Mesenteric fat pad (tissue), 1 donor: ENCODE data around the gene YY1. TPM values are rescaled to one million over a fixed set of nuclear protein-coding genes. Genes with fewer than 3 reads are reported as not detected.

ENCODE experiments used
- DNase-seq: peaks from one replicate; pipeline ENCODE4 v3.0.0-alpha.2; 2020; ENCODE audit warnings: low spot score
- microRNA-seq: library from miRNA; unstranded; fragments of <30 nt; microRNA quantifications from one replicate; pipeline ENCODE4 v1.2.0, GENCODE V29; 2020; ENCODE audit warnings: borderline number of aligned reads
- total RNA-seq: library from RNA; stranded (reverse); fragmentation: NEBNext Ultra II Directional; extraction: Animal tissue kit (Norgen Biotek cat#: 25700); gene quantifications from one replicate; pipeline ENCODE4 v1.2.1, GENCODE V29; 2021
- donor health status: DM: yes; HTN: yes; CAD: no.

Gene YY1
- total RNA-seq, 1 donor from 2014 or later, result 61.3 TPM

- no peak for DNase-seq
Observed at GRCh38 chr14:100332071-100332639, 93.2 kb downstream of the YY1 start.

Small RNA genes within 50 kb of the gene (microRNA-seq; reads per million reads assigned to microRNA genes)
- gene MIR345 (101 reads per million, percentile 46 among the genes with 10 or more reads in this experiment), gene MIR6764 (not detected)

Other genes with a start within 250 kb of the YY1 start
- 60.5 TPM for gene EVL, start 173.7 kb upstream of the YY1 start, total RNA-seq
- gene DEGS2, start 79.5 kb upstream of the YY1 start, total RNA-seq, result 0.45 TPM
- 20.0 TPM for gene SLC25A29, start 67.3 kb downstream of the YY1 start, total RNA-seq
- not detected for gene SLC25A47, start 84.2 kb downstream of the YY1 start, total RNA-seq
- gene WDR25, start 137.3 kb downstream of the YY1 start, total RNA-seq, result 8.7 TPM